ENCODE measurements around the gene GPHN.

DNA sequence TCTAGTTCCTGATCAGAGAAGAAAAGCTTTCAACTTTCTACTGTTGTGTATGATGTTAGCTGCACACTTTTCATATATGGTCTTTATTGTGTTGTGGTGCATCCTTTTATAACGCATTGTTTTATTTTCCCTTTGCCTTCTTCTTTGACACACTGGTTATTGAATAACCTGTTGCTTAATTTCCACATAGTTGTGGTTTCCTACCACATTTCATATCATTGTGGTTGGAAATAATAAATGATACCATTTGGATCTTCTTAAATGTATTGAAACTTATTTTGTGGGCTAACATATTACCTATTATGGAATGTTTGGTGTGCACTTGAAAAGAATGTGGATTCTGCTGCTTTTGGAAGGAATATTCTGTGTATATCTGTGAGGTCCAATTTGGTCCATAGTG, 64.9 kb downstream of the GPHN start:
- TF ChIP-seq POLR2A (IDR thresholded peaks at IDR 0.05; ENCODE audit: low read depth, low read length), result no peak
- TF ChIP-seq, protein P1, sequence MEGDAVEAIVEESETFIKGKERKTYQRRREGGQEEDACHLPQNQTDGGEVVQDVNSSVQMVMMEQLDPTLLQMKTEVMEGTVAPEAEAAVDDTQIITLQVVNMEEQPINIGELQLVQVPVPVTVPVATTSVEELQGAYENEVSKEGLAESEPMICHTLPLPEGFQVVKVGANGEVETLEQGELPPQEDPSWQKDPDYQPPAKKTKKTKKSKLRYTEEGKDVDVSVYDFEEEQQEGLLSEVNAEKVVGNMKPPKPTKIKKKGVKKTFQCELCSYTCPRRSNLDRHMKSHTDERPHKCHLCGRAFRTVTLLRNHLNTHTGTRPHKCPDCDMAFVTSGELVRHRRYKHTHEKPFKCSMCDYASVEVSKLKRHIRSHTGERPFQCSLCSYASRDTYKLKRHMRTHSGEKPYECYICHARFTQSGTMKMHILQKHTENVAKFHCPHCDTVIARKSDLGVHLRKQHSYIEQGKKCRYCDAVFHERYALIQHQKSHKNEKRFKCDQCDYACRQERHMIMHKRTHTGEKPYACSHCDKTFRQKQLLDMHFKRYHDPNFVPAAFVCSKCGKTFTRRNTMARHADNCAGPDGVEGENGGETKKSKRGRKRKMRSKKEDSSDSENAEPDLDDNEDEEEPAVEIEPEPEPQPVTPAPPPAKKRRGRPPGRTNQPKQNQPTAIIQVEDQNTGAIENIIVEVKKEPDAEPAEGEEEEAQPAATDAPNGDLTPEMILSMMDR (conservative IDR thresholded peaks at IDR 0.05; ENCODE audit: low read depth, low read length), result no peak
- TF ChIP-seq RFX5 (IDR thresholded peaks at IDR 0.05; ENCODE audit: low read depth, low read length), result no peak
- TF ChIP-seq, protein P2, sequence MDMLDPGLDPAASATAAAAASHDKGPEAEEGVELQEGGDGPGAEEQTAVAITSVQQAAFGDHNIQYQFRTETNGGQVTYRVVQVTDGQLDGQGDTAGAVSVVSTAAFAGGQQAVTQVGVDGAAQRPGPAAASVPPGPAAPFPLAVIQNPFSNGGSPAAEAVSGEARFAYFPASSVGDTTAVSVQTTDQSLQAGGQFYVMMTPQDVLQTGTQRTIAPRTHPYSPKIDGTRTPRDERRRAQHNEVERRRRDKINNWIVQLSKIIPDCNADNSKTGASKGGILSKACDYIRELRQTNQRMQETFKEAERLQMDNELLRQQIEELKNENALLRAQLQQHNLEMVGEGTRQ (IDR thresholded peaks at IDR 0.05; ENCODE audit: low read depth, low read length), result no peak
